Measurements from ENCODE around the gene SLC41A1.
"Not testable (repeated sequence)": the region's sequence is repeated elsewhere in the genome, so short reads cannot be mapped to it uniquely, and the experiment has no call there.

SLC41A1 gene

DNA sequence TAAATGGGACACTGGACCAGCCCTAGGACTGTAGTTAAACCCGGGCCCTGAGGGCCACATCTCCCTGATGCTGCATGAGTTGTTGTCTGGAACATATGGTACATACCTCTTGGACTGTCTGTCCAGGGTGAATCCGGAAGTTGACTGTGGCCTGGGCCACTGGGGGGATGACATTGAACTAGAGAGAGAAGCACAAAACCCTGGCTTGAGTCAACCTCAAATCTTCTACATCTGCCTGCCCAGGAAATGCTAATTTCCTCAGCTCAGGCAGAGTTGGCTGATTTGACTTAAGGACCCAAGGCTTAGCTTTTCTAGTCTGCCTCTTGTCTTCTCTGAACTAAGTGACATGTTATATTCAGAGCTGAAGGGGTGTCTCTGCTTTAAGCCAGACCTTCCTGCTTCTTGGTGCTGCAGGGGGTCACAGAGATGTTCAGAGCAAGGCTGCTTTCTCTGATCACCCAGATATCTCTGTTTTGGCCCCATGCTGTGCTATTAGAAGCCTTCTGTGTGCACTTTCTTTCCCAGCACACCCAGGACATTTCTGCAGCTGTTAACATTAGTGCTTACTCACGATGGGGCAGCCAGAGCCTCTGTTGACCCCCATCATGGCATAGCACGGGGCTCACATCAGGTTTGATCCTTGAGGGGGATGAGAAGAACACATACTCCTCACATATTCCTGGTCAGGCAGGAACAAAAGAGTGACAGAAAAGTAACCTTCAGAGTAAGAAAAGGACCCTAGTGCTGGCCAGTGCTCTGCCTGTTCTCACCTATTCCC, 27.3 kb upstream of the SLC41A1 start:
- 76% methylated on average over 4 of the region's 4 CpGs for WGBS
- H3K4me3 ChIP-seq (ENCODE audit: low read length): no peak overlapping the region
- no peak overlapping the region for H3K27ac ChIP-seq (ENCODE audit: low read depth, low read length)
- H3K27me3 ChIP-seq (ENCODE audit: insufficient read depth, low read length): no peaks in the 10 kb centered on the region
- H3K9ac ChIP-seq (ENCODE audit: low read depth, low read length): no peak overlapping the region
- peaks cover 9% of the 10 kb centered on the region for H3K4me1 ChIP-seq (ENCODE audit: insufficient read depth, low read length)
- no peaks in the 10 kb centered on the region for H3K9me3 ChIP-seq (ENCODE audit: insufficient read depth, low read depth, low read length)
- no peaks in the 10 kb centered on the region for H3K36me3 ChIP-seq (ENCODE audit: insufficient read depth, low read length)

DNA sequence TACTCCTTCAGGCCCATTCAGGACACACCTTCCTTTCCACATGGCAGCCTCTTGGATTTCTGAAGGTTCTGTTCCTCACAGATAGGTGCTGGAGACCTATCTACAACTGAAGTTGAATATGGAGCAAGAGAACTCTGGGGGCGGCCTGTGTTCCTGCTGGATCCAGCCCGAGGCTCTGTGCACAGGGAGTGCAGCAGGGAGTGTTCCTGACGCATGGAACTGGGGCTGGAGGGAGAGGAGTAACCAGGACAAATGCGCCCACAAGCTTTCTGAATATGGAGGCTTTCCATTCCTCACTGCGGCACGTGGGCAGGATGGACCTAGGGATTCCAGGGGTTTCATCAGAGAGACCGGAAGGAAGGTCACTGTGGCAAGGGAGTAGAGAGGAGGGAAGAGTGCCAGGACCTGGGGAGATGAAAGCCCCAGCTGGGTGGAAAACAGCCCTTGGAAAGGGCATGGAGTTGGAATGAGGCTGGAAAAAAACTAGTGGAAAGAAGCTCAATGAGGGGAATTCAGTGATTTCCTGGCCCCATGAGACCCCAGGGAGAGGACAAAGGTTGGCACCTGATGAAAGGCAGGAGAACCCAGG, 24.5 kb upstream of the SLC41A1 start:
- H3K9ac ChIP-seq (ENCODE audit: low read depth, low read length): no peak overlapping the region
- H3K4me1 ChIP-seq (ENCODE audit: insufficient read depth, low read length): peaks cover 9% of the 10 kb centered on the region
- H3K27me3 ChIP-seq (ENCODE audit: insufficient read depth, low read length): no peaks in the 10 kb centered on the region
- H3K36me3 ChIP-seq (ENCODE audit: insufficient read depth, low read length): no peaks in the 10 kb centered on the region
- no peaks in the 10 kb centered on the region for H3K9me3 ChIP-seq (ENCODE audit: insufficient read depth, low read depth, low read length)
- no peak overlapping the region for H3K4me3 ChIP-seq (ENCODE audit: low read length)
- 90% methylated on average over 7 of the region's 7 CpGs for WGBS
- no peak overlapping the region for H3K27ac ChIP-seq (ENCODE audit: low read depth, low read length)

DNA sequence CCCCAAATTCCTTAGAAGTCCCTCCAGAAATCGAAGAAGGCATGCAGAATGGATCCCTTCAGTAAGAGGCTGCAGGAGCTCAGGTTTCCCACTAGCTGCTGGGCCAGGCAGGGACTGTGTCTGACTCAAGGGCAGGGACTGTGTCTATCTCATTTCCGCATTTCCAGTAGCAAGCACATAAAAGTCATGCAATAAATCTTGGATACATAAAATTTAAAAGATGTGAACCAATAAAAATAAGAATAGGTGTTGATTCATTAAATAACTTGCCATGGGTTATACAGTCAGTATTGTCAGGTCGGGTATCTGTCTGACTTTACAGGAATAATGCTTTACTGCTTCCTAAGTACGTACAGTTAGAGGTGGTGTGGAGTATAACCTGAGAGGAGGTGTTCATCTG, 21.8 kb upstream of the SLC41A1 start:
- Histone ChIP-seq H3K36me3 (ENCODE audit: insufficient read depth, low read length) (no peaks in the 10 kb centered on the region), H3K27me3 (ENCODE audit: insufficient read depth, low read length) (no peaks in the 10 kb centered on the region), H3K4me1 (ENCODE audit: insufficient read depth, low read length) (no peaks in the 10 kb centered on the region), H3K9me3 (ENCODE audit: insufficient read depth, low read depth, low read length) (no peaks in the 10 kb centered on the region), H3K27ac (ENCODE audit: low read depth, low read length) (no peak overlapping the region), H3K4me3 (ENCODE audit: low read length) (no peak overlapping the region), H3K9ac (ENCODE audit: low read depth, low read length) (no peak overlapping the region)
- WGBS: 90% methylated on average over 4 of the region's 4 CpGs

DNA sequence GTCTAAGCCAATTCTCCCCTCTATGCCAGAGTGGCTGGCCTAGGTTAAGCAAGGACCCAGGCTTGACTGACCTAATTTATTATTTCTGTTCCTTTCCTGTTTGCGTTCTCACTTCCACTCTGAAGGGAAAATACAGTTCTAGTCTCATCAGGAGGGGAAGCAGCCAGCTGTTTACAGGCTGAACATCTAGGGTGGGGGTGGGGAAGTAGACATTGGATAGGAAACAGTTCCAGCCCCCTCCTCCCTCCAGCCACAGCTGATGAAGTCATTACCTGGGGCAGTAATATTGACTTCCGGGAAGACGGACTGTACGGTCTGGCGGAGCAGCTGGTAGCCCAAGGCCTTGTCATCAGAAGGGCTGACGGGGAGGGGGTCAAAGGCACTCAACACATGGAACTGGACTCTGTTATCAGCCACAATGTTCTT, 19.3 kb upstream of the SLC41A1 start:
- H3K27ac ChIP-seq (ENCODE audit: low read depth, low read length): no peak overlapping the region
- 97% methylated on average over 6 of the region's 6 CpGs for whole genome bisulfite sequencing
- H3K9ac ChIP-seq (ENCODE audit: low read depth, low read length): no peak overlapping the region
- no peak overlapping the region for H3K4me3 ChIP-seq (ENCODE audit: low read length)
- H3K27me3 ChIP-seq (ENCODE audit: insufficient read depth, low read length): no peaks in the 10 kb centered on the region
- H3K4me1 ChIP-seq (ENCODE audit: insufficient read depth, low read length): peaks cover 10% of the 10 kb centered on the region
- H3K36me3 ChIP-seq (ENCODE audit: insufficient read depth, low read length): no peaks in the 10 kb centered on the region
- H3K9me3 ChIP-seq (ENCODE audit: insufficient read depth, low read depth, low read length): no peaks in the 10 kb centered on the region

DNA sequence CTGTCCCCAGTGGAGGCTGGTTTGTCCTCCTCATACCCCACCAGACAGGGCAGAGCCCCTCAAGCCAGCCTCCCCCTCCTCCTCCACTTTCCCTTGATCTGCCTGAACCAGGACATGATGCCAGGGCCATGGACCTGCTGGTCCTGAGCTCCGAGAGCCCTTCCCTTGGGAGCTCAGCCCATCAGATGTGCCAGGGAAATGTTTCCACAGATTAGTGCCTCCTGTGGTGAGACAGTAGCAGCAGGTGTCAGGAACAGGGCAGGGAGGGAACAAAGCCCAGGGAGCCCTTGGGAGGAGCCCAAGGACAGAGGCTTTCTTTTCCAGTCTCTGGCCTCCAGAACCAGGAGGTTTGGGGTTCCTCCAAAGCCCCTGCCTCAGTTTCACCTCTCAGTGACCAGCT, 14.6 kb upstream of the SLC41A1 start:
- Histone ChIP-seq H3K4me3 (ENCODE audit: low read length) (no peak overlapping the region), H3K27ac (ENCODE audit: low read depth, low read length) (no peak overlapping the region), H3K36me3 (ENCODE audit: insufficient read depth, low read length) (no peaks in the 10 kb centered on the region), H3K4me1 (ENCODE audit: insufficient read depth, low read length) (peaks cover 24% of the 10 kb centered on the region), H3K27me3 (ENCODE audit: insufficient read depth, low read length) (no peaks in the 10 kb centered on the region), H3K9me3 (ENCODE audit: insufficient read depth, low read depth, low read length) (no peaks in the 10 kb centered on the region), H3K9ac (ENCODE audit: low read depth, low read length) (no peak overlapping the region)
- 59% methylated on average over 1 of the region's 1 CpG for WGBS

DNA sequence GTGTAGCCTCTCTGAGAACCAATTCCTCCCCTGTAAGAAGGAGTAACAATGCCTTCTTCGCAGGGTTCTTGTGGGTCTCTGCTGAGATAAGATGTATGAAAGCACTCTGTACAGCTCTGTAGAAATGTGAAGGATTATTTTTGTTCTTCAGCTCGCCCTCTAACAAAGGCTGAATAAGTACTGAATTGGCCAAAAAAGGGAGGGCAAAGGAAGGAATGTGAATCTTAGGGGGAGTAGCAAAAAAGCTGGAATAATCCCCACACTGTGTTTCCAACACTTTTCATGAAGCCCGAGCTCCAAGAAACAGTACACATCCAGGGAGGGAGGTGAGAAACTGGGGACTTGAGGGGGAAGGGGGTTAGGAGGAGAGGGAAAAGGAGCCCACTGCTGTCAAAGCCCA, 14.0 kb upstream of the SLC41A1 start:
- H3K36me3 ChIP-seq (ENCODE audit: insufficient read depth, low read length): no peaks in the 10 kb centered on the region
- no peaks in the 10 kb centered on the region for H3K9me3 ChIP-seq (ENCODE audit: insufficient read depth, low read depth, low read length)
- 95% methylated on average over 3 of the region's 3 CpGs for WGBS
- H3K9ac ChIP-seq (ENCODE audit: low read depth, low read length): no peak overlapping the region
- no peak overlapping the region for H3K4me3 ChIP-seq (ENCODE audit: low read length)
- peaks cover 24% of the 10 kb centered on the region for H3K4me1 ChIP-seq (ENCODE audit: insufficient read depth, low read length)
- no peak overlapping the region for H3K27ac ChIP-seq (ENCODE audit: low read depth, low read length)
- H3K27me3 ChIP-seq (ENCODE audit: insufficient read depth, low read length): no peaks in the 10 kb centered on the region

- Histone ChIP-seq H3K27ac (ENCODE audit: low read depth, low read length) (no peak overlapping the region), H3K36me3 (ENCODE audit: insufficient read depth, low read length) (no peaks in the 10 kb centered on the region), H3K4me1 (ENCODE audit: insufficient read depth, low read length) (peaks cover 24% of the 10 kb centered on the region), H3K9me3 (ENCODE audit: insufficient read depth, low read depth, low read length) (no peaks in the 10 kb centered on the region), H3K27me3 (ENCODE audit: insufficient read depth, low read length) (no peaks in the 10 kb centered on the region), H3K4me3 (ENCODE audit: low read length) (no peak overlapping the region), H3K9ac (ENCODE audit: low read depth, low read length) (no peak overlapping the region)
- WGBS: 62% methylated on average over 8 of the region's 8 CpGs
These were observed 13.2 kb upstream of the SLC41A1 start for GRCh38 chr1:205826016-205826806.

GRCh38 chr1:205824180-205824579, 11.2 kb upstream of the SLC41A1 start:
- peaks cover 24% of the 10 kb centered on the region for H3K4me1 ChIP-seq (ENCODE audit: insufficient read depth, low read length)
- H3K9me3 ChIP-seq (ENCODE audit: insufficient read depth, low read depth, low read length): no peaks in the 10 kb centered on the region
- H3K27me3 ChIP-seq (ENCODE audit: insufficient read depth, low read length): no peaks in the 10 kb centered on the region
- H3K36me3 ChIP-seq (ENCODE audit: insufficient read depth, low read length): no peaks in the 10 kb centered on the region
- H3K27ac ChIP-seq (ENCODE audit: low read depth, low read length): no peak overlapping the region
- WGBS: 98% methylated on average over 5 of the region's 5 CpGs
- H3K9ac ChIP-seq (ENCODE audit: low read depth, low read length): no peak overlapping the region
- no peak overlapping the region for H3K4me3 ChIP-seq (ENCODE audit: low read length)

- H3K4me1 ChIP-seq (ENCODE audit: insufficient read depth, low read length): peaks cover 24% of the 10 kb centered on the region
- H3K27me3 ChIP-seq (ENCODE audit: insufficient read depth, low read length); H3K36me3 ChIP-seq (ENCODE audit: insufficient read depth, low read length); H3K4me3 ChIP-seq (ENCODE audit: low read length); H3K9me3 ChIP-seq (ENCODE audit: insufficient read depth, low read depth, low read length); H3K27ac ChIP-seq (ENCODE audit: low read depth, low read length); H3K9ac ChIP-seq (ENCODE audit: low read depth, low read length): not testable (repeated sequence)
- WGBS: 100% methylated on average over 1 of the region's 2 CpGs
These were observed 10.3 kb upstream of the SLC41A1 start for GRCh38 chr1:205823260-205823659.

DNA sequence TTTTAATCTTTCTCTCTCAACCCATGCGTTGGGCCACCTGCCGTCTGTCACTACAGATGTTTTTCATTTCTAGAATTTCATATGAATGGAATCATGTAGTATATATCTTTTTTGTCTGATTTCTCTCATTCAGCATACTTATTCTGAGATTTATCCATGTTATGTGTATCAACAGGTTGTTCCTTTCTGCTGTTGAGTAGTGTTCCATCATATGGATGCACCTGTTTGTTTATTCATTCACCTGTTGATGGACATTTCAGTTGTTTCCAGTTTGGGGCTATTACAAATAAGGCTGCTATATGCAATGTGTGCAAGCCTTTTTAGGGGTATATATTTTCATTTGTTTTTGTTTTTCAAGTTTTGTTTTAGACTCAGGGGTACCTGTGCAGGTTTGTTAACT, 9.4 kb upstream of the SLC41A1 start:
- Histone ChIP-seq H3K36me3 (ENCODE audit: insufficient read depth, low read length) (no peaks in the 10 kb centered on the region), H3K9me3 (ENCODE audit: insufficient read depth, low read depth, low read length) (no peaks in the 10 kb centered on the region), H3K4me3 (ENCODE audit: low read length) (no peak overlapping the region), H3K27ac (ENCODE audit: low read depth, low read length) (no peak overlapping the region), H3K27me3 (ENCODE audit: insufficient read depth, low read length) (no peaks in the 10 kb centered on the region), H3K4me1 (ENCODE audit: insufficient read depth, low read length) (peaks cover 21% of the 10 kb centered on the region), H3K9ac (ENCODE audit: low read depth, low read length) (no peak overlapping the region)
- 100% methylated on average over 1 of the region's 2 CpGs for WGBS

- no peaks in the 10 kb centered on the region for H3K9me3 ChIP-seq (ENCODE audit: insufficient read depth, low read depth, low read length)
- no peaks in the 10 kb centered on the region; the same call in 1 of the 2 replicates for H3K27me3 ChIP-seq (ENCODE audit: insufficient read depth, low read length)
- H3K36me3 ChIP-seq (ENCODE audit: insufficient read depth, low read length): no peaks in the 10 kb centered on the region
- 85% methylated on average over 3 of the region's 3 CpGs for WGBS
- H3K9ac ChIP-seq (ENCODE audit: low read depth, low read length): no peak overlapping the region
- H3K4me3 ChIP-seq (ENCODE audit: low read length): no peak overlapping the region
- H3K4me1 ChIP-seq (ENCODE audit: insufficient read depth, low read length): peaks cover 16% of the 10 kb centered on the region; the same call in 1 of the 2 replicates
- H3K27ac ChIP-seq (ENCODE audit: low read depth, low read length): no peak overlapping the region
These were observed 5.0 kb upstream of the SLC41A1 start for GRCh38 chr1:205817988-205818387.
